ENCODE results near the gene KCNQ1.

GRCh38 chr11:2462543-2462985, 17.8 kb downstream of the KCNQ1 start:
- TF ChIP-seq CTCF (IDR thresholded peaks at IDR 0.05) (no peak), POLR2A (IDR thresholded peaks at IDR 0.05) (no peak)

Measured in lower leg skin (tissue), 3 donors.